OCI-LY3 (cell line): ENCODE results near the gene RAB12.
A peak's percentile ranks its signal among the peaks of the same experiment; 100 is the strongest.
"Not testable (repeated sequence)": the region's sequence is repeated elsewhere in the genome, so short reads cannot be mapped to it uniquely, and the experiment has no call there.

Experiments
- H2AFZ ChIP-seq: fragments of 200-600, 300-600 bp; shearing (Covaris generic); 2 replicates; pipeline ENCODE4 v1.6.0; 2014; ENCODE audit warnings: antibody characterized with exemption, low read depth, low read length
- H3K27ac ChIP-seq: fragments of 200-600, 300-600 bp; sonication (generic); 2 replicates; pipeline ENCODE4 v1.5.1; 2014; ENCODE audit warnings: mild to moderate bottlenecking, low read length, moderate library complexity, mixed read lengths
- H3K27me3 ChIP-seq: fragments of 200-600, 300-600 bp; sonication (generic); 2 replicates; pipeline ENCODE4 v1.6.1; 2014; ENCODE audit warnings: low read depth, low read length, mixed read lengths
- H3K36me3 ChIP-seq: fragments of 200-600, 300-600 bp; sonication (generic); replicated peaks from 2 replicates; pipeline ENCODE3; 2014; ENCODE audit warnings: low read depth, low read length, mixed read lengths
- H3K4me1 ChIP-seq: fragments of 300-600, 200-600 bp; sonication (generic); 2 replicates; pipeline ENCODE4 v1.6.1; 2014; ENCODE audit warnings: low read length, mixed read lengths
- H3K4me2 ChIP-seq: fragments of 200-600, 300-600 bp; sonication (generic); 2 replicates; pipeline ENCODE4 v1.6.1; 2014; ENCODE audit warnings: low read length, mixed read lengths
- H3K4me3 ChIP-seq: fragments of 300-600, 200-600 bp; sonication (generic); 2 replicates; pipeline ENCODE4 v1.5.1; 2014; ENCODE audit warnings: antibody characterized with exemption, mild to moderate bottlenecking, low read length, moderate library complexity
- H3K79me2 ChIP-seq: fragments of 300-600, 200-600 bp; shearing (Covaris generic); 2 replicates; pipeline ENCODE4 v1.6.1; 2014; ENCODE audit warnings: mild to moderate bottlenecking, low read length, mixed read lengths
- H3K9ac ChIP-seq: fragments of 300-600, 200-600 bp; shearing (Covaris generic); 2 replicates; pipeline ENCODE4 v1.6.0; 2014; ENCODE audit warnings: mild to moderate bottlenecking, low read length, moderate library complexity
- H3K9me3 ChIP-seq: fragments of 200-600, 300-600 bp; shearing (Covaris generic); 2 replicates; pipeline ENCODE4 v1.6.1; 2014; ENCODE audit warnings: low read length, mixed read lengths; ENCODE audit not compliant: insufficient read depth
- H4K20me1 ChIP-seq: fragments of 200-600, 300-600 bp; sonication (generic); 2 replicates; pipeline ENCODE4 v1.6.1; 2016; ENCODE audit warnings: low read length, mixed read lengths; ENCODE audit not compliant: insufficient read depth
- EZH2phosphoT487 ChIP-seq: fragments of 200-600 bp; shearing (Covaris generic); IDR thresholded peaks from 2 replicates; pipeline ENCODE4 v1.6.1; 2018; ENCODE audit warnings: antibody characterized with exemption, mixed run types, low read depth
- TF ChIP-seq, protein P1 (sequence below): fragments of 200-600, 300-600 bp; sonication (generic); IDR thresholded peaks from 2 replicates; pipeline ENCODE4 v1.5.1; 2014; ENCODE audit warnings: antibody characterized with exemption, low read length, low read depth

The RAB12 gene

DNA sequence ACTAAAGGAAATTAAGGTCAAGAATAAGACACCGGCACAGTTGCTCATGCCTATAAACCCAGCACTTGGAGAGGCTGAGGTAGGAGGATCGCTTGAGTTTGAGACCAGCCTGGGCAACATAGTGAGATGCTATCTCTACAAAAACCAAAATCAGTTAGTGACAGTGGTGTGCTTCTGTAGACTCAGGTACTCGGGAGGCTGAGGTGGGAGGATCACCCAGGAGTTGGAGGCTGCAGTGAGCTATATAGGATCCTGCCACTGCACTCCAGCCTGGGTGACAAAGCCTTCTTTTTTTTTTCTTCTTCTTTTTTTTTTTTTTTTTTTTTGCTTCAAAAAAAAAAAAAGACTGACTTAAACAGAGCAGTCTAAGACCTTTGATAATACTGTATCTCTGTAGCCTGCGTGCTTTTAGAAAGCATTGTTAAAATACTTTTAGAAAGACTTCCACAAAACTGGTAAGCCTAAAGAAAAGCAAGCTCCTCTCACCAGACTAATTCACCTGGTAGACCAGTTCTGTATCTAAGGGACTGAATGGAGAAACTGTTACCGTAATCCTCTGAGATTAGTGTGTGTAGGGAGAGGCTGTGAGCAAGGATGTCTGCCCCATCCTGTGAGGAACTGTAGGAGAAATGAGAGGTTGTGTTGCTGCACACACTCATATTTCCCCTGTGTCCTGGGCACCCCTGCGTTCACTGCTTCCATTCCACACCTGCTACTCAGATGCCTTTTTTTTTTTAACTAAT is 10.8 kb downstream of the RAB12 start:
- no peak overlapping the region for H3K27ac ChIP-seq
- H3K36me3 ChIP-seq, result no peaks in the 10 kb centered on the region
- no peak overlapping the region for H3K9ac ChIP-seq
- no peak overlapping the region for H2AFZ ChIP-seq
- peaks cover 98% of the 10 kb centered on the region for H3K79me2 ChIP-seq
- H3K4me2 ChIP-seq, result no peak overlapping the region
- TF ChIP-seq, protein P1, sequence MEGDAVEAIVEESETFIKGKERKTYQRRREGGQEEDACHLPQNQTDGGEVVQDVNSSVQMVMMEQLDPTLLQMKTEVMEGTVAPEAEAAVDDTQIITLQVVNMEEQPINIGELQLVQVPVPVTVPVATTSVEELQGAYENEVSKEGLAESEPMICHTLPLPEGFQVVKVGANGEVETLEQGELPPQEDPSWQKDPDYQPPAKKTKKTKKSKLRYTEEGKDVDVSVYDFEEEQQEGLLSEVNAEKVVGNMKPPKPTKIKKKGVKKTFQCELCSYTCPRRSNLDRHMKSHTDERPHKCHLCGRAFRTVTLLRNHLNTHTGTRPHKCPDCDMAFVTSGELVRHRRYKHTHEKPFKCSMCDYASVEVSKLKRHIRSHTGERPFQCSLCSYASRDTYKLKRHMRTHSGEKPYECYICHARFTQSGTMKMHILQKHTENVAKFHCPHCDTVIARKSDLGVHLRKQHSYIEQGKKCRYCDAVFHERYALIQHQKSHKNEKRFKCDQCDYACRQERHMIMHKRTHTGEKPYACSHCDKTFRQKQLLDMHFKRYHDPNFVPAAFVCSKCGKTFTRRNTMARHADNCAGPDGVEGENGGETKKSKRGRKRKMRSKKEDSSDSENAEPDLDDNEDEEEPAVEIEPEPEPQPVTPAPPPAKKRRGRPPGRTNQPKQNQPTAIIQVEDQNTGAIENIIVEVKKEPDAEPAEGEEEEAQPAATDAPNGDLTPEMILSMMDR, result no peak
- no peak for TF ChIP-seq EZH2phosphoT487
- H3K4me3 ChIP-seq, result no peak overlapping the region
- H3K9me3 ChIP-seq, result no peaks in the 10 kb centered on the region
- H3K27me3 ChIP-seq, result no peaks in the 10 kb centered on the region
- peaks cover 89% of the 10 kb centered on the region for H4K20me1 ChIP-seq
- peaks cover 39% of the 10 kb centered on the region for H3K4me1 ChIP-seq

DNA sequence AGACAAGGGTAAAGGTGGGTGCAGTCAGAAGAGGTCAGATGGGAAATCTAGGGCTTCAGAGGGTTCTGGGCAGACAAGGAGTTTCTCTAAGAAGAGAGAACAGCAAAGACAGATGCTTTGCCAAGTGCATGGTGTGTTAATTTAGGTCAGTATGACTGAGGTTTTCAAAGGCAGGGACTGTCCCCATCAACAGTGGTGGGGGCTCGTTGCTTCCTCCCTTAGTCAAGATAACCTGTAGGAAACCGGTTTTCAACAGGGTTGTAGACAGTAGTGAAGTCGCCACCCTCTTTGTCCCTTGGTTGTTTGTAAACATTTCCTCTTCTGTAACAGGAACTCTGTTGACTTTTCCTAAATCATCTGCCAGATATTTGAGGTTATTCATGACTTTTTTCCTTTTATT is 11.6 kb downstream of the RAB12 start:
- H3K9ac ChIP-seq, result no peak overlapping the region
- peaks cover 39% of the 10 kb centered on the region for H3K4me1 ChIP-seq
- peaks cover 96% of the 10 kb centered on the region for H3K79me2 ChIP-seq
- H3K4me2 ChIP-seq, result no peak overlapping the region
- H2AFZ ChIP-seq, result no peak overlapping the region
- TF ChIP-seq EZH2phosphoT487, result no peak
- TF ChIP-seq, protein P1, result no peak
- H3K4me3 ChIP-seq, result no peak overlapping the region
- no peaks in the 10 kb centered on the region for H3K9me3 ChIP-seq
- H3K27me3 ChIP-seq, result no peaks in the 10 kb centered on the region
- peaks cover 3% of the 10 kb centered on the region for H3K36me3 ChIP-seq
- H4K20me1 ChIP-seq, result peaks cover 89% of the 10 kb centered on the region
- no peak overlapping the region for H3K27ac ChIP-seq

DNA sequence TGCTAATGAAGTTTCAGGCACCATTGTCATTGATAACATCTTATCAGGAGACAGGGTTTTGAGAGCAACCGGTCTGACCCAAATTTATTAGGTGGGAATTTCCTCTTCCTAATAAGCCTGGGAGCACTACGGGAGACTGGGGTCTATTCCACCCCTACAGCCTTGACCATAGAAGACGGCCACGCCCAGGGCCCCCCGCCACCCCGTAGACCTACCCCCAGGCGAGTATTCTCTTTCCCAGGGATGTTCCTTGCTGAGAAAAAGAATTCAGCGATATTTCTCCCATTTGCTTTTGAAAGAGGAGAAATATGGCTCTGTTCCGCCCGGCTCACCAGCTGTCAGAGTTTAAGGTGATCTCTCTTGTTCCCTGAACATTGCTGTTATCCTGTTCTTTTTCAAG is 13.4 kb downstream of the RAB12 start:
- H3K36me3 ChIP-seq, H3K4me3 ChIP-seq: not testable (repeated sequence)
- H3K4me2 ChIP-seq, result peak overlapping the region; percentile 62; the same call in 1 of the 2 replicates

DNA sequence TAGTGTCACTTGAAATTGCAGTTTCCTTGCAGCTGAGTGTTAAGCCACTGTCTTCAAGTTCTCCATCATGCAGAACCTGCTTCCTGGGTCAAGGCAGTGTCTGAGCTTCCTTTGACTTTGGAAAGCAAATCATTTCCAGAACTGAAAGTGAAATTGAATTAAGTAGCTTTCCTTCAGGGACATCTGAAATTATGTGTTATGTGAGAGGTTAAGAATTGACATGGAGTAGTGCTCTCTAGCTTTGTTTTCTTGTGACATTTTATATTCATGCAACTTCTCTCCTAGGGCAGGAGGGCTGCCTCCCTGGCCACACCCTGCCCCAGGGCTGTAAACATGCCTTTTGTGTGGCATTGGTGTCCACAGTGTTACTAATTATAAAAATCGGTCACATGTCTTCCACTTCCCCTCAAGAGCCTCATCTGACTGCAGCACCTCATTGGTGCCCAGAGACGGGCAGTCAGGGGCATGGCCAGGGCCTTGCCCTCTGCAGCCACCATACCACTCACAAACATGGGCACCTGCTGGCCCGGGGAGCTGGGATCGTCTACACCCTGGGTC is 14.4 kb downstream of the RAB12 start:
- H3K4me2 ChIP-seq, result peak overlapping the region; percentile 62
- H3K4me3 ChIP-seq, result peak overlapping the region; percentile 29
- H3K79me2 ChIP-seq, result peaks cover 84% of the 10 kb centered on the region
- H3K36me3 ChIP-seq, result peaks cover 13% of the 10 kb centered on the region
- peaks cover 74% of the 10 kb centered on the region for H4K20me1 ChIP-seq
- no peak for TF ChIP-seq EZH2phosphoT487
- TF ChIP-seq, protein P1, result no peak
- peak overlapping the region; percentile 31 for H3K27ac ChIP-seq
- H3K4me1 ChIP-seq, result peaks cover 39% of the 10 kb centered on the region
- H3K9ac ChIP-seq, result no peak overlapping the region
- H3K27me3 ChIP-seq, result no peaks in the 10 kb centered on the region
- H3K9me3 ChIP-seq, result no peaks in the 10 kb centered on the region
- H2AFZ ChIP-seq, result no peak overlapping the region

More for the DNA sequence above, 13.4 kb downstream of the RAB12 start:
- not testable (repeated sequence) for H3K9me3 ChIP-seq, H2AFZ ChIP-seq, H3K9ac ChIP-seq, H3K27me3 ChIP-seq, H3K27ac ChIP-seq
- Histone ChIP-seq H3K79me2 (peaks cover 86% of the 10 kb centered on the region), H3K4me1 (peaks cover 39% of the 10 kb centered on the region), H4K20me1 (peaks cover 80% of the 10 kb centered on the region)
